ENCODE data around the gene RAN.

RAN gene

DNA sequence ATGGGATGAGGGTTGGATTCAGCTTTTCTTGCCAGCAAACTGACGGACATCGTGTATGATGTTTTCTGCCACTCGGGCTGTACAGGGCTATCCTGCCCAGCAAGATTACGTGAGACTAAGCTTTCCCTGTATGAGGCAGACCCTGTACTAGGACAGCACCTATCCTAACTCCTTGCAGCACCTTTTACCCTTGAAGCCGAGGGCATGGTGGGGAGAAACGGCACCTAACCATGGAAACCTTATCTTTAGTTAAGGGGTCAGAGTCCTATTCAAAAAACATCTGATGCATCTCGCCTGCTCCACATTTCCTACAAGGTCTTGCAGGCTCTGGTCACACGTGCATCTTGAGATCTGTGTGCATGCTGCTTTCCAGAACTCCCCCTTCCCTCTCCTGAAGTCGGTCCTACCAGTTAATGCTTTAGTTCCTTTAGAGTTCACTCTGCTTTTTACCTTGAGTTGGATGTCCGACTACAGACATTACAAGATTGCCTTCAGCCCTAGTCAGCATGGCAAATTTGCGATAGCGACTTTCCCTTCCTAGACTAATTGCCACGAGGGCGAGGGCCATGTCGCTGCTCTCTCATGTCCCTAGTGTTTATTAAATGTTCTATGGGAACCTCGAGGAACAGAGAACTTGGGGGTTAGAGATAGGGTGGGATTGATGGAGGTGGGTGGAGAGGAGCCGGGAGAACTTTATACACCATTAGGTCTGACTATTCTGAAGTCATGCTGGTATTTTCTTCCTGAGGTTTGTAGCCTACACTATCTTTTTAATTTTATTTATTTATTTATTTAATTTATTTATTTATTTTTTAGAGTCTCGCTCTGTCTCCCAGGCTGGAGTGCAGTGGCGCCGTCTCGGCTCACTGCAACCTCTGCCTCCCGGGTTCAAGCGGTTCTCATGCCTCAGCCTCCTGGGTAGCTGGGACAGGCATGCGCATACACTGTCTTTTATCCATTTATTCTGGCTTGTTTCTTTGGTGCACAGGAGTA, 6.6 kb downstream of the RAN start:
- 94% methylated on average over 18 of the region's 24 CpGs for WGBS (ENCODE audit: insufficient coverage)
- H3K27ac ChIP-seq (ENCODE audit: insufficient read depth in 1 of 2, low read depth in 1 of 2, low read length in 2 of 2, poor library complexity in 1 of 2, severe bottlenecking in 2 of 2) = no peak overlapping the region
- no peak overlapping the region for H3K4me3 ChIP-seq (ENCODE audit: control insufficient read depth in 1 of 7, extremely low read depth in 1 of 7, insufficient read depth in 4 of 7, low read depth in 2 of 7, low read length in 6 of 7)
- H3K36me3 ChIP-seq (ENCODE audit: control insufficient read depth in 4 of 4, insufficient read depth in 4 of 4, low read length in 3 of 4) = peaks cover 10 to 46% (median 30%) of the 10 kb centered on the region in 4 experiments
- peaks cover 4 to 19% (median 13%) of the 10 kb centered on the region in 4 experiments for H3K4me1 ChIP-seq (ENCODE audit: control extremely low read depth in 1 of 4, control insufficient read depth in 4 of 4, insufficient read depth in 4 of 4, low read length in 3 of 4)
- ChIA-PET POLR2A (no interaction called here), CTCF (no interaction called here)
- no peaks in the 10 kb centered on the region for H3K9me3 ChIP-seq (ENCODE audit: control extremely low read depth in 1 of 5, control insufficient read depth in 4 of 5, insufficient read depth in 2 of 5, low read depth in 1 of 5, low read length in 4 of 5)
- no peak for DNase-seq
- peaks cover 0 to 2% (median 0%) of the 10 kb centered on the region in 5 experiments for H3K27me3 ChIP-seq (replicated peaks in 2 of 5; ENCODE audit: control insufficient read depth in 4 of 5, insufficient read depth in 5 of 5, low read length in 4 of 5)

DNA sequence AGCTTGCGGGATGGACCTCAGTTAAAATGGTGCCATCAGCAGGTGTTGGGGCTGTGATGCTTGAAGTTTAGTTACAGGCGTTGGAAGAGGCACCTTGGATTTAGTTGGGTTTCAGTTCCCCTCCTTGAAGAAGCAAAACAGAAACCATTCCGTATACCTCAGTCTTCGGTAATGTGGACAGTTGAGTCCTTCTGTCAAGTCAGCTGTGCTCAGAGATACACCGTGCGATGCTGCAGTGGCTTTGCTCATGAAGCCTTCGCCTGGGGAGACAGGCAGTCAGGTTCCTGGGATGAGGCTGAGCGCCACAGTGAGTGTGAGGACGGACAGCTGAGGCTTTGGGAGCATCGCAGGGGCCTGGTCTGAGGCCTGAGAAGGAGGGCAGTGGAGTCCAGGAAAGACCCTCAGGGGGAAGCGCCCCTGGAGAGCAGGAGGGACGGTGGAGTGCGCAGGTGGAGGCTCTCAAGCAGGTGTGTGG, 7.4 kb downstream of the RAN start:
- H3K27ac ChIP-seq (ENCODE audit: insufficient read depth in 1 of 2, low read depth in 1 of 2, low read length in 2 of 2, poor library complexity in 1 of 2, severe bottlenecking in 2 of 2) = no peak overlapping the region
- DNase-seq = peak in 1 of 3 donors; percentile 22
- CTCF ChIA-PET = no interaction called here
- H3K4me3 ChIP-seq (ENCODE audit: control insufficient read depth in 1 of 7, extremely low read depth in 1 of 7, insufficient read depth in 4 of 7, low read depth in 2 of 7, low read length in 6 of 7) = no peak overlapping the region
- peaks cover 0 to 12% (median 10%) of the 10 kb centered on the region in 4 experiments for H3K4me1 ChIP-seq (ENCODE audit: control extremely low read depth in 1 of 4, control insufficient read depth in 4 of 4, insufficient read depth in 4 of 4, low read length in 3 of 4)
- H3K36me3 ChIP-seq (ENCODE audit: control insufficient read depth in 4 of 4, insufficient read depth in 4 of 4, low read length in 3 of 4) = peaks cover 7 to 38% (median 25%) of the 10 kb centered on the region in 4 experiments
- 97% methylated on average over 13 of the region's 13 CpGs for WGBS (ENCODE audit: insufficient coverage)
- POLR2A ChIA-PET = no interaction called here
- no peaks in the 10 kb centered on the region for H3K9me3 ChIP-seq (ENCODE audit: control extremely low read depth in 1 of 5, control insufficient read depth in 4 of 5, insufficient read depth in 2 of 5, low read depth in 1 of 5, low read length in 4 of 5)
- peaks cover 0 to 2% (median 0%) of the 10 kb centered on the region in 5 experiments for H3K27me3 ChIP-seq (replicated peaks in 2 of 5; ENCODE audit: control insufficient read depth in 4 of 5, insufficient read depth in 5 of 5, low read length in 4 of 5)

DNA sequence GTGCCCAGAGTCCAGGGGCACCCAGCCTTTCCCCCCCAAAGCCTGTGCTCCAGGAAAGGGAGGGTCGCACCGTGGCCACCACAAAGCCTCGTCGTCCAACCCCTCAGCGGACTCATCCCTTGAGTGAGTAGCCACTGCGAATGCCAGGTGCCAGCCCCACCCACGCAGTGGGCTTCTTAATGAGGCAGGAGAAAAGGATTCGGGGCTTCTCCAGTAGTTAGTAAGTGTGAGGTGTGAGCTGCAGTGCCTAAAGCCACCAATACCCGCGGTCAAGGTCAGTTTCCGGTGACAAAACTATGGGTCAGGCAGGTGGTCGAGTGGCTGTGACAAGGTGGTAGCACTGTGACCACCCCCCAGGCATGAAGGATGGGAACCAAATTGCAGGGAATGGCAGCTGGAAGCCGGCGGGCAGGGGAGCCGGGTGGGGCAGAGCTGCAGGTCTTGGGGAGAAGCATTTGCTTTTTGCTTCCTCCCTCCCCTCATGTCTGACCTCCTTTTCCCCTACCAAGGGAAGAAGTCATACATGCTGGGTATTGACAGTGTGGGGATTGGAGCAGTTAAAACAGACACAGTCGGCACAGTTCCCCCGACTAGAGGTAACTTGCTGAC, 8.0 kb downstream of the RAN start:
- peaks cover 0 to 2% (median 0%) of the 10 kb centered on the region in 5 experiments for H3K27me3 ChIP-seq (replicated peaks in 2 of 5; ENCODE audit: control insufficient read depth in 4 of 5, insufficient read depth in 5 of 5, low read length in 4 of 5)
- DNase-seq = peak in 1 of 3 donors; percentile 11
- H3K9me3 ChIP-seq (ENCODE audit: control extremely low read depth in 1 of 5, control insufficient read depth in 4 of 5, insufficient read depth in 2 of 5, low read depth in 1 of 5, low read length in 4 of 5) = no peaks in the 10 kb centered on the region
- peaks cover 0 to 10% (median 8%) of the 10 kb centered on the region in 4 experiments for H3K4me1 ChIP-seq (ENCODE audit: control extremely low read depth in 1 of 4, control insufficient read depth in 4 of 4, insufficient read depth in 4 of 4, low read length in 3 of 4)
- POLR2A ChIA-PET = no interaction called here
- CTCF ChIA-PET = no interaction called here
- H3K27ac ChIP-seq (ENCODE audit: insufficient read depth in 1 of 2, low read depth in 1 of 2, low read length in 2 of 2, poor library complexity in 1 of 2, severe bottlenecking in 2 of 2) = no peak overlapping the region
- peak overlapping the region in 5 of 7 experiments; percentile 35 to 73 (median 62) for H3K4me3 ChIP-seq (ENCODE audit: control insufficient read depth in 1 of 7, extremely low read depth in 1 of 7, insufficient read depth in 4 of 7, low read depth in 2 of 7, low read length in 6 of 7)
- WGBS (ENCODE audit: insufficient coverage) = 89% methylated on average over 6 of the region's 17 CpGs
- H3K36me3 ChIP-seq (ENCODE audit: control insufficient read depth in 4 of 4, insufficient read depth in 4 of 4, low read length in 3 of 4) = peaks cover 7 to 32% (median 18%) of the 10 kb centered on the region in 4 experiments

DNA sequence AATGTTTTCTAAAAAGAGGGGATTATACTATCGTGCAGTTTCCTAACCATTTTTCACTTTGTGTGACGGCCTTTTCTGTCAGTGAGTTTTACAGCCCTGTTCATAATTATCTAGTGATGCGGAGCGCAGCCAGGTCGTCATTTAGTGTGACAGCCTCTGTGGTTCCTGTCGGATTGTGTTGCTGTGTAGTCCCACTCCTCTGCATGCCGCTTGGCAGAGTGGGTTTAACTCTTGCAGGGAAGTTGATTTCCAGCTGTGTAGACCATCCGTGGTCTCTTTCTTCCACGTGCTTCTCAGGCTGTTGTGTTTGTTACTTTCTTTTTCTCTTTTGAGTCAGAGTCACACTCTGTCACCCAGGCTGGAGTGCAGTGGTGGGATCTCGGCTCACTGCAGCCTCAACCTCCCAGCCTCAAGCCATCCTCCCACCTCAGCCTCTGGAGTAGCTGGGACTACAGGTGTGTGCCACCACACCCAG, 8.6 kb downstream of the RAN start:
- Histone ChIP-seq H3K9me3 (ENCODE audit: control extremely low read depth in 1 of 5, control insufficient read depth in 4 of 5, insufficient read depth in 2 of 5, low read depth in 1 of 5, low read length in 4 of 5) (no peaks in the 10 kb centered on the region), H3K4me3 (ENCODE audit: control insufficient read depth in 1 of 7, extremely low read depth in 1 of 7, insufficient read depth in 4 of 7, low read depth in 2 of 7, low read length in 6 of 7) (peak overlapping the region in 5 of 7 experiments; percentile 35 to 73 (median 62))
- 30% methylated on average over 10 of the region's 10 CpGs for WGBS (ENCODE audit: insufficient coverage)

DNA sequence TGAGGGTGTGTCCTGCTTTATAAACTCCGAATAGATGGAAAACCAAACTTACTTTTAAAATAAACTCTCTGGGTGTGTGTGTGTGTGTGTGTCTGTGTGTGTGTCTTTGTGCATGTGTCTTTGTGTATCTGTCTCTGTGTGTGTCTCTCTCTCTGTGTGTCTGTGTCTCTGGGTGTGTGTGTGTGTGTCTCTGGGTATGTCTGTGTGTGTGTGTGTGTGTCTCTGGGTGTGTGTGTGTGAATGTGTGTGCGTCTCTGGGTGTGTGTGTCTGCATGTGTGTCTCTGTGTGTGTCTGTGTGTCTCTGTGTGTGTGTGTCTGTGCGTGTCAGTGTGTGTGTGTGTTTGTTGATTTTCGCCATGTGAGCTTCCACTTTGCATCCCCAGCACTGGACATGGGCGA, 9.2 kb downstream of the RAN start:
- Histone ChIP-seq H3K36me3 (ENCODE audit: control insufficient read depth in 4 of 4, insufficient read depth in 4 of 4, low read length in 3 of 4) (peaks cover 5 to 20% (median 9%) of the 10 kb centered on the region in 4 experiments), H3K4me3 (ENCODE audit: control insufficient read depth in 1 of 7, extremely low read depth in 1 of 7, insufficient read depth in 4 of 7, low read depth in 2 of 7, low read length in 6 of 7) (peak overlapping the region in 1 of 7 experiments; percentile 73), H3K9me3 (ENCODE audit: control extremely low read depth in 1 of 5, control insufficient read depth in 4 of 5, insufficient read depth in 2 of 5, low read depth in 1 of 5, low read length in 4 of 5) (no peaks in the 10 kb centered on the region), H3K4me1 (ENCODE audit: control extremely low read depth in 1 of 4, control insufficient read depth in 4 of 4, insufficient read depth in 4 of 4, low read length in 3 of 4) (peaks cover 0 to 10% (median 8%) of the 10 kb centered on the region in 4 experiments), H3K27ac (ENCODE audit: insufficient read depth in 1 of 2, low read depth in 1 of 2, low read length in 2 of 2, poor library complexity in 1 of 2, severe bottlenecking in 2 of 2) (no peak overlapping the region), H3K27me3 (replicated peaks in 2 of 5; ENCODE audit: control insufficient read depth in 4 of 5, insufficient read depth in 5 of 5, low read length in 4 of 5) (peaks cover 0 to 2% (median 0%) of the 10 kb centered on the region in 5 experiments)
- DNase-seq = no peak
- POLR2A ChIA-PET = no interaction called here
- CTCF ChIA-PET = no interaction called here
- WGBS (ENCODE audit: insufficient coverage) = 100% methylated on average over 2 of the region's 5 CpGs

More for the DNA sequence above, 8.6 kb downstream of the RAN start:
- ChIA-PET POLR2A (no interaction called here), CTCF (no interaction called here)
- H3K27me3 ChIP-seq (replicated peaks in 2 of 5; ENCODE audit: control insufficient read depth in 4 of 5, insufficient read depth in 5 of 5, low read length in 4 of 5) = peaks cover 0 to 2% (median 0%) of the 10 kb centered on the region in 5 experiments
- peaks cover 0 to 10% (median 8%) of the 10 kb centered on the region in 4 experiments for H3K4me1 ChIP-seq (ENCODE audit: control extremely low read depth in 1 of 4, control insufficient read depth in 4 of 4, insufficient read depth in 4 of 4, low read length in 3 of 4)
- H3K36me3 ChIP-seq (ENCODE audit: control insufficient read depth in 4 of 4, insufficient read depth in 4 of 4, low read length in 3 of 4) = peaks cover 7 to 26% (median 13%) of the 10 kb centered on the region in 4 experiments
- peak in 2 of 3 donors; percentile 25 to 47 for DNase-seq
- no peak overlapping the region for H3K27ac ChIP-seq (ENCODE audit: insufficient read depth in 1 of 2, low read depth in 1 of 2, low read length in 2 of 2, poor library complexity in 1 of 2, severe bottlenecking in 2 of 2)

DNA sequence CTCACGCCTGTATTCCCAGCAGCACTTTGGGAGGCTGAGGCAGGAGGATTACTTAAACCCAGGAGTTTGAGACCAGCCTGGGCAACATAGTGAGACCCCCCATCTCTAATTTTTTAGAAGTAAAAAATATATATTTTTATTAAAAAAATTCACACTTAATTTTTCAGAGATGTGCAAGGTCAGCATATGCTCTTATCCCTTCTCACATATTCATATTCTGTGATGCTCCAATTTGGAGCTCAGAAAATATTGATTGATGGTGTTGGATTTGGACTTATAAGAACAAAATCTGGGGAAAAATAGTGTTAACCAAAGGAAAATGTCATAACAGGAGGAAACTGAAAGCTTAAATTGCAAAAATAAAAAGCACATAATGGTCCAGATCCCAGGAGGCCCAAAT, 9.7 kb downstream of the RAN start:
- CTCF ChIA-PET = no interaction called here
- peaks cover 0 to 2% (median 0%) of the 10 kb centered on the region in 5 experiments for H3K27me3 ChIP-seq (replicated peaks in 2 of 5; ENCODE audit: control insufficient read depth in 4 of 5, insufficient read depth in 5 of 5, low read length in 4 of 5)
- no peaks in the 10 kb centered on the region for H3K9me3 ChIP-seq (ENCODE audit: control extremely low read depth in 1 of 5, control insufficient read depth in 4 of 5, insufficient read depth in 2 of 5, low read depth in 1 of 5, low read length in 4 of 5)
- H3K36me3 ChIP-seq (ENCODE audit: control insufficient read depth in 4 of 4, insufficient read depth in 4 of 4, low read length in 3 of 4) = peaks cover under 1 to 15% (median 5%) of the 10 kb centered on the region in 4 experiments
- no peak for DNase-seq
- H3K27ac ChIP-seq (ENCODE audit: insufficient read depth in 1 of 2, low read depth in 1 of 2, low read length in 2 of 2, poor library complexity in 1 of 2, severe bottlenecking in 2 of 2) = no peak overlapping the region
- no CpG with 5 or more reads among the region's 1 CpG for WGBS (ENCODE audit: insufficient coverage)
- POLR2A ChIA-PET = no interaction called here
- no peak overlapping the region for H3K4me3 ChIP-seq (ENCODE audit: control insufficient read depth in 1 of 7, extremely low read depth in 1 of 7, insufficient read depth in 4 of 7, low read depth in 2 of 7, low read length in 6 of 7)
- peaks cover 0 to 10% (median 8%) of the 10 kb centered on the region in 4 experiments for H3K4me1 ChIP-seq (ENCODE audit: control extremely low read depth in 1 of 4, control insufficient read depth in 4 of 4, insufficient read depth in 4 of 4, low read length in 3 of 4)

Data from common myeloid progenitor, CD34-positive (primary cell).